ENCODE measurements around the gene C19orf47.
A peak's percentile ranks its signal among the peaks of the same experiment; 100 is the strongest.

C19orf47 gene

DNA sequence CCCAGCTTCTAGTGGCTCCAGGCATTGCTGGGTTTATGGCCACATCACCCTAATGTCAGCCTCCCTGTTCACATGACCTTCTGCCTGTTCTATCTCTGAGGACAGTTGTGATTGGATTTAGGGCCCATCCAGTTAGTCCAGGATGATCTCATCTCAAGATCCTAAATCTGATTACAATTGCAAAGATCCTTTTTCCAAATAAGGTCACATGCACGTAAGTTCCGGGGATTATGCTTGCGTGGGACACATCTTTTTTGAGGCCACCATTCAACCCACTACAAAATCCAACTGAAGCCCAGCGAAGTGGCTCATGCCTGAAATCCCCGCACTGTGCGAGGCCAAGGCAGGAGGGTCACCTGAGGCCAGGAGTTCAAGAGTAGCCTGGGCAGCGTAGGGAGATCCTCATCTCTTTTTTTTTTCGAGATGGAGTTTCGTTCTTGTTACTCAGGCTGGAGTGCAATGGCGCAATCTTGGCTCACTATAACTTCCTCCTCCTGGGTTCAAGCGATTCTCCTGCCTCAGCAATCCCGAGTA lies 12.6 kb upstream of the C19orf47 start:
- H3K9ac ChIP-seq (ENCODE audit: low read depth, low read length): no peak overlapping the region
- no peak overlapping the region for H3K4me2 ChIP-seq (ENCODE audit: low read length)
- H3K36me3 ChIP-seq (ENCODE audit: insufficient read depth, low read length): peaks cover 9% of the 10 kb centered on the region
- no peak overlapping the region for H3K4me3 ChIP-seq (ENCODE audit: low read length)
- peaks cover 4% of the 10 kb centered on the region for H3K4me1 ChIP-seq (ENCODE audit: control insufficient read depth, insufficient read depth, low read length)
- H3K9me3 ChIP-seq (replicated peaks; ENCODE audit: low read length): no peaks in the 10 kb centered on the region
- no peaks in the 10 kb centered on the region for H3K27me3 ChIP-seq (ENCODE audit: control insufficient read depth, insufficient read depth, low read length)

DNA sequence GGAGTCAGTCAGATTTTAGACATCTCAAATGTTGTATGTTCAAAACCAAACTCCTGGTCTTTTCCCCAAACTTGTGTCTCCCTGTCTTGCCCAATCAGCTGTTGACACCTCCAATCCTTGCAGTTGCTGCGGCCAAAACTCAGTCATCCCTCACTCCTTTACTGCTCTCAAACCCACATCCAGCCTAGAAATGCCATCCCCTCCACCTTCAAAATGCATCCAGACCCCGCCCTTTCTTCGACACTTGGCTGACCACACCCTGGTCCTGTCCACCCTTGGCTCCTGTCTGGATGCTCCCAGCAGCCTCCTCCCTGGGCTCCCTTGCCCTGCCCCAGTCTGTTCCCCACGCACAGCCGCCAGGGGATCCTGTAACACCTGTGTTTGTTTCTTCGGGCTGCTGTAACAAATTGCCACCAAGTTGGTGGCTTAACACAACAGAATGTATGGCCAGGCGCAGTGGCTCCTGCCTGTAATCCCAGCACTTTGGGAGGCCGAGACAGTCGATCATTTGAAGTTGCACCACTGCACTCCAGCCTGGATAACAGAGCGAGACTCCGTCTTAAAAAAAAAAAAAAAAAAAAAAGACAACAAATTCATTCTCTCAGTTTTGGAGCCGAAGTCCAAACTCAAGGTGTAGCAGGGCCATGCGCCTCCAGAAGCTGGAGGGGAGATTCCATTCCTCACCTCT lies 12.0 kb upstream of the C19orf47 start:
- Histone ChIP-seq H3K36me3 (ENCODE audit: insufficient read depth, low read length) (peaks cover 9% of the 10 kb centered on the region), H3K27me3 (ENCODE audit: control insufficient read depth, insufficient read depth, low read length) (no peaks in the 10 kb centered on the region), H3K4me1 (ENCODE audit: control insufficient read depth, insufficient read depth, low read length) (peaks cover 4% of the 10 kb centered on the region), H3K4me3 (ENCODE audit: low read length) (no peak overlapping the region), H3K4me2 (ENCODE audit: low read length) (no peak overlapping the region), H3K9me3 (replicated peaks; ENCODE audit: low read length) (no peaks in the 10 kb centered on the region), H3K9ac (ENCODE audit: low read depth, low read length) (no peak overlapping the region)

DNA sequence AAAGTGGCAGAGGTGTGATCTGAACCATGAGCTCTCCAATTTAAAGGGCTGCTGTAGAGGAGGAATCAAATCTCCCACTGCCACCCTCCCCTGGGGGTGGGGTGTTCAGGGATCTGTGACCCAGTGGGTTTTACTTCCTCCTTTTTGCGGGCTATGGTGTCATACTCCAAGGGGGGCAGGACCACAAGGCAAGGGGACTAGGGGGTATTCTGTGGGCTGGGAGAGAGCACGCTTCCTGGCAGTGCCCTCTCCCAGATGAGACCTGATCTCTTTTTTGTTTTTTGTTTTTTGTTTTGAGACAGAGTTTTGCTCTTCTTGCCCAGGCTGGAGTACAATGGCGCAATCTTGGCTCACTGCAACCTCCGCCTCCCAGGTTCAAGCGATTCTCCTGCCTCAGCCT lies 10.6 kb upstream of the C19orf47 start:
- Histone ChIP-seq H3K9me3 (replicated peaks; ENCODE audit: low read length) (no peaks in the 10 kb centered on the region), H3K4me3 (ENCODE audit: low read length) (no peak overlapping the region), H3K36me3 (ENCODE audit: insufficient read depth, low read length) (peaks cover 9% of the 10 kb centered on the region), H3K9ac (ENCODE audit: low read depth, low read length) (no peak overlapping the region), H3K4me1 (ENCODE audit: control insufficient read depth, insufficient read depth, low read length) (peaks cover 4% of the 10 kb centered on the region), H3K4me2 (ENCODE audit: low read length) (no peak overlapping the region), H3K27me3 (ENCODE audit: control insufficient read depth, insufficient read depth, low read length) (no peaks in the 10 kb centered on the region)

DNA sequence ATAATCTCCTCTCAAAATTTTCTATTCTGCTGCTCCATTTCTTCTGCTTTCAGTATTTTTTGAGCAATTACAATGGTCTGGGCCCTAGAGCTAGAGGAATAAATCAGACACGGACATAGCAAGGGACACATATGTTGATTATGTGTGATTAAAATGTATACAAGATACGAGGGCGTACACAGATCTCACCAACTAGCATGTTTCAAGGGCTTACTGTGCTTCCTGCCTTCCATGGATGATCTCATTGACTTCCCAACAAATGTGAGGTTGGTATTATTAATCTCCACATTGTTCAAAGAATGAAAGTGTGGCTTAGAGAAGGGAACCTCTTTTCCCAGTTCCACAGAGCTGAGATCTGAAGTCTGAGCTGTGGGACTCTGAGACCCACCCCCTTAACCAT lies 9.4 kb upstream of the C19orf47 start:
- H3K9ac ChIP-seq (ENCODE audit: low read depth, low read length): no peak overlapping the region
- no peak overlapping the region for H3K4me2 ChIP-seq (ENCODE audit: low read length)
- H3K4me1 ChIP-seq (ENCODE audit: control insufficient read depth, insufficient read depth, low read length): no peaks in the 10 kb centered on the region
- peaks cover 9% of the 10 kb centered on the region for H3K36me3 ChIP-seq (ENCODE audit: insufficient read depth, low read length)
- H3K4me3 ChIP-seq (ENCODE audit: low read length): no peak overlapping the region
- H3K9me3 ChIP-seq (replicated peaks; ENCODE audit: low read length): no peaks in the 10 kb centered on the region
- no peaks in the 10 kb centered on the region for H3K27me3 ChIP-seq (ENCODE audit: control insufficient read depth, insufficient read depth, low read length)

DNA sequence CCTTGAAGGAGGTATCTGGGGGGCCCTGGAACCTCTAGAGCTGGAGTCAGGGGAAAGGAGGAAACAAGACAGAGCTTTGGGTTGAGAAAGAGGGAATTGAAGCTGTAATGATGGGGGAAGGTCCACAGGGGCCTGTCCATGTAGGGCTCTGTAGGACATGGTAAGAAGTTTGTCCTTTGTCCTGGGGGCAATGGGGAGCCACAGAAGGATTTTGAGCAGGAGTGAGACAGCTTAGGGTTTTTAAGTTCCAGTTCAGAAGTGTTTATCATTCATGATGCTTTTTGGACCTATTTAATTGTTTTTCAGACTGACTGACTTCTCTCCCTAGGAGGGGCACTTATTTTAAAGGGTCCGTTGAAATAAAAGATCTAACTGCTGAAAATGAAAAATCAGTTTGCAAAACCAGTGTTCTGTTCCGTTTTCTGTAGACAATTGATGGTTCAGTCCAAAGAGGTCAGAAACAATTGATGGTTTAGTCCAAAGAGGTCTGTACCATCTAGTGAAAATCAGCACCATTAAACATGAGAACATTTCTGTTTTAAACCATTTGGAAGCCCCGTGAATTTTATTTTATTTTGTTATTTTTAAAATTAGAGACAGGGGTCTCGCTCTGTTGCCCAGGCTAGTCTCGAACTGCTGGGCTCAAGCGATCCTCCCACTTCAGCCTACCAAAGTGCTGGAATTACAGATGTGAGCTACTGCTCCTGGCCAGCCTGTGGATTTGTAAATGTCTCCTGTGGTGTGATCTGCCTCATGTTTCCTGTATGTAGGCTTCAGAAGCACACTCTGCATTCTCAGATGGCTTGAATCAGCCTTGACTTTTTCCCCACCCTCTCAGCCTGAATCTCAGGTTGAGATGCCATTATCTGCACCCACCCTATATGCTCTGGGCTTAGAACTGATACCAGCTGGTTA lies 8.7 kb upstream of the C19orf47 start:
- no peaks in the 10 kb centered on the region for H3K9me3 ChIP-seq (replicated peaks; ENCODE audit: low read length)
- no peak overlapping the region for H3K9ac ChIP-seq (ENCODE audit: low read depth, low read length)
- peaks cover 9% of the 10 kb centered on the region for H3K36me3 ChIP-seq (ENCODE audit: insufficient read depth, low read length)
- no peak overlapping the region for H3K4me2 ChIP-seq (ENCODE audit: low read length)
- no peak overlapping the region for H3K4me3 ChIP-seq (ENCODE audit: low read length)
- H3K4me1 ChIP-seq (ENCODE audit: control insufficient read depth, insufficient read depth, low read length): no peaks in the 10 kb centered on the region
- no peaks in the 10 kb centered on the region for H3K27me3 ChIP-seq (ENCODE audit: control insufficient read depth, insufficient read depth, low read length)

DNA sequence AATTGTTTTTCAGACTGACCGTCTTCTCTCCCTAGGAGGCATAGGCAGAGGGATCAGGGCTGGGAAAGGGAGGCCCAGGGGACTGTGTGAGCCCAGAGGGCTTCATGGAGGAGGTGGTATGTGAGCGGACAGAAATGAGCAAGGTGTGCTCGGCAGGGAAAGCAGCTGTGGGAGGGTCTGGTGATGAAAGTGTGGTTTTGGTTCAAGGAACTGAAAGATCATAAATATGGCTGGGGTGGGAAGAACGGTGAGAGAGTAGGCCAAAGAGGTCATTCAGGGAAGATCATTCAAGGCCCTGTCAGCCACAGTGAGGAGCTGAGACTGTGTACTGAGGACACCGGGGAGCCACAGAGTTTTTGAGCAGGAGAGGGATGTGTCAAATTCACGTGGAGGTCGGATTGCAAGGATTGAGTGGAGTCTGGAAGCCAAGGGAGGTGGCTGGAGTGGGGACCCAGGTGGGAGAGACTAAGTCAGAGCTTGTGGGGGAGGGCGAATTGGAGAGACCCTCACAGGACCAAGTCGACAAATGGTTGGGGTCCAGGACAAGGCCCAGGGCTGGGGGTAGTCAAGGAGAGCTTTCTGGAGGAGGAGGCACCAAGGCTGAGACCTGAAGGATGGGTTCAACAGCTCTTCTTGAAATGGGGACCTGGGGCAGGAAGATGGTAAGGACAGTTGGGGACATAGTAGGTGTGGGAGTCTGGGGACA lies 7.9 kb upstream of the C19orf47 start:
- no peaks in the 10 kb centered on the region for H3K4me1 ChIP-seq (ENCODE audit: control insufficient read depth, insufficient read depth, low read length)
- no peaks in the 10 kb centered on the region for H3K27me3 ChIP-seq (ENCODE audit: control insufficient read depth, insufficient read depth, low read length)
- H3K36me3 ChIP-seq (ENCODE audit: insufficient read depth, low read length): peaks cover 9% of the 10 kb centered on the region
- no peak overlapping the region for H3K4me2 ChIP-seq (ENCODE audit: low read length)
- H3K4me3 ChIP-seq (ENCODE audit: low read length): no peak overlapping the region
- no peak overlapping the region for H3K9ac ChIP-seq (ENCODE audit: low read depth, low read length)
- no peaks in the 10 kb centered on the region for H3K9me3 ChIP-seq (replicated peaks; ENCODE audit: low read length)

DNA sequence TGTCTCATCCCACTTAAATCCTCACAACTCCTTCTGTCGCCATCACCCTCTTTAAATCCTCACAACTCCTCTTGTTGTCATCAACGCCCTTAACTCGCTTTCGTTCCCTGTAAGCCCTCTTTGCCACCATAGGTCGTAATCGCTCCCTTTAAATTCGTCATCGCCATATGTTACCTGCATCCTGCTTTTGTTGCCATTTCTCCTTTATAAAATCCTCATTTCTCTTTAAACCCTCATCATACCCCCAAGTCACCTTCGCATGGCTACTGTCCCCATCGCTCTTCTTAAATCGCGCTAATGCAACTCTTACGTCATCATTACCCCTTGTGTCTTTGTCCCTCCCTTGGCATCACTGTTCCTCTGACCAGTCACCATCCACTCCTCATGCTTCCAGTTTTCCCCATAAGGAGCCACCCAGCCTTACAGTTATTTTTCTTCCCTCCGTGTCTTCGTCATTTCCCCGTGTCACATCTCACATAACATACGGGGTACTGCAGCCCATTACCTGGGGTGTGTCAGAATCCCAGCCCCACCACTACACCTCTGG lies 837 bp upstream of the C19orf47 start:
- H3K4me1 ChIP-seq (ENCODE audit: control insufficient read depth, insufficient read depth, low read length): no peaks in the 10 kb centered on the region
- no peaks in the 10 kb centered on the region for H3K9me3 ChIP-seq (replicated peaks; ENCODE audit: low read length)
- H3K27me3 ChIP-seq (ENCODE audit: control insufficient read depth, insufficient read depth, low read length): no peaks in the 10 kb centered on the region
- H3K4me3 ChIP-seq (ENCODE audit: low read length): peak overlapping the region; percentile 76
- H3K36me3 ChIP-seq (ENCODE audit: insufficient read depth, low read length): peaks cover 5% of the 10 kb centered on the region
- H3K9ac ChIP-seq (ENCODE audit: low read depth, low read length): peak overlapping the region; percentile 77
- H3K4me2 ChIP-seq (ENCODE audit: low read length): peak overlapping the region; percentile 86

DNA sequence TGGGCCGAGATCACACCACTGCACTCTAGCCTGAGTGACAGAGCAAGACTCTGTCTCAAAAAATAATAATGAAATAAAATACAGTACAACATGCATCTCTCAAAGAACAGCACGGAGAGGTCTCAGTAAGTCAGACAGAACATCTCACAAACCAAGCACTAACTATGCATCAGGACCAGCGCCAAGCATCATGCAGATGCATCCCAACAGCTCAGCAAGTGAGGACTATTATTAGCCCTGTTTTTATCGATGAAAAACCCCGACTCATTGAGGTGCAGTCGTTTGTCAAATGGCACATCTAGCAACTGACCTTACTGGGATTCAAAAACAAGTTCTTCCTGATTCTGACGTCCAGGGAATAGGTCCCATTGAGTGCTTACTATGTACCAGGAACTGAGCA lies 3.8 kb downstream of the C19orf47 start:
- Histone ChIP-seq H3K36me3 (ENCODE audit: insufficient read depth, low read length) (peaks cover 9% of the 10 kb centered on the region), H3K9me3 (replicated peaks; ENCODE audit: low read length) (no peaks in the 10 kb centered on the region)

DNA sequence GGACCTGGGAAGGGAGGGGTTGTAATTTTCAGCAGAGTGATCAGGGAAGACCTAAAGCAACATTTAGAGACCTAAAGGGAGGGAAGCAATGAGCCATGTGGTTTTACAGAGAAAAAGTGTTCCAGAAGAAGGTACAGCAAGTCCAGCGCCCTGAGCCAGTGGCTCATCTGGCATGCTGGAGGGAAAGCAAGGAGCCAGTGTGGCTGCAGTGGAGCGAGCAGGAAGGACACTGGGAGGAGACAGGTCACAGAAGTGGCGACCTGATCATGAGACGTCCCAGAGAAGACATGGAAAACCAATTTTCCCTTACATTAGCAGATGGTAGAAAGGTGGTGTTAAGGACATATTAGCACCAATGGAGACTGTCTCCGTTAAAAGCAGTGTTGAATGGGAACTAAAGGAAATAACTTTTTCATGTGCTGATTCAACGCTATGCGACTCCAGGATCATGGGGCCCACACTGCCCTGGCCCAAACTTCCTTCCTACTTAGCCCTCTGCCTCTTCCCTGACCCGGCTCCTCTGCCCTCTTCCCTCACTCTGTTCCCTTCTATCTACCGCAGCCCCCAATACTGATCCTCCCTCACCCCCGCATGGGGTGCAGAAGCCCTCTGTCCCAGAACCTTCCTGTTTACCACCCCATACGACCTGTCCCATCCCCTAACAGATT lies 5.4 kb downstream of the C19orf47 start:
- no peak overlapping the region for H3K4me3 ChIP-seq (ENCODE audit: low read length)
- H3K4me1 ChIP-seq (ENCODE audit: control insufficient read depth, insufficient read depth, low read length): peaks cover 18% of the 10 kb centered on the region
- H3K27me3 ChIP-seq (ENCODE audit: control insufficient read depth, insufficient read depth, low read length): no peaks in the 10 kb centered on the region
- H3K9me3 ChIP-seq (replicated peaks; ENCODE audit: low read length): no peaks in the 10 kb centered on the region
- peak overlapping the region; percentile 79 for H3K9ac ChIP-seq (ENCODE audit: low read depth, low read length)
- H3K36me3 ChIP-seq (ENCODE audit: insufficient read depth, low read length): peaks cover 16% of the 10 kb centered on the region
- H3K4me2 ChIP-seq (ENCODE audit: low read length): no peak overlapping the region

More for the DNA sequence above, 3.8 kb downstream of the C19orf47 start:
- H3K4me3 ChIP-seq (ENCODE audit: low read length): no peak overlapping the region
- no peak overlapping the region for H3K9ac ChIP-seq (ENCODE audit: low read depth, low read length)
- H3K4me2 ChIP-seq (ENCODE audit: low read length): no peak overlapping the region
- no peaks in the 10 kb centered on the region for H3K27me3 ChIP-seq (ENCODE audit: control insufficient read depth, insufficient read depth, low read length)
- peaks cover 18% of the 10 kb centered on the region for H3K4me1 ChIP-seq (ENCODE audit: control insufficient read depth, insufficient read depth, low read length)

DNA sequence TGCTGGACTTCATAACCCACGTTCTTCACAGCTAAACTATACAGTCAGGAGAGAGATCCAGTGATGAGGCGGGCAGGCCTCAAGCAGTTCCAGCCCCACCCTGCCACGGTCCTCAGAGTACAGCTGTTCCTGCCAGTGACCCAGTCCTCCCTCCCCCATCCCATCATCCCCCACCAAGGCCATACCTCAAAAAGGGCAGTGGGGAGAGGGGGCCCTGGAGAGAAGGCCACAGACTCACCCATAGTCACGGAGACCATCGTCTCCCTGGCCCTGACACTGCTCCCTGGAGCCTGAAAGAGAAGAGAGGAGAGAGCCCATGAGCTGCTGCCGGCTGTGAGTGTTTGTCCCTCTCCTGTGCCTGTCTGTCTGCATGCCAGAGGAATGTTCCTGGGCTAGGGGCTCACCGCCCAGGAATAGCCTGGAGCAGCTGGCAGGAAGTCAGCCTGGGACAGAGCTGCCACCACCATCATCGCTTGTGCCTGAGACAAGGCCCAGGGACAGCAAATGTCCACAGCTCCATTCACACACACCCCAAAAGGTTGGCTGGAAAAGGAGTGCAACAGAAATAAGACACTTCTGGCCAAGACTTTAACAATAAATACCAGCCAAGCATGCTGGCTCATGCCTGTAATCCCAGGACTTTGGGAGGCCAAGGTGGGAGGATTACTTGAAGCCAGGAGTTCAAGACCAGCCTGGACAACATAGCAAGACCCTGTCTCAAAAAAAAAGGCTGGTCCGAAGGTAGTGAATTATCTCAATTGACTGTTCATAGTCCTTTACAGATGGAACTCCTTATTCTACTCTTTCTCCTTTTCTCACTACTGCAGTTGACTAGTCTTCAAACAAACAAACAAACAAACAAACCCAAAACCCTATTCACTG lies 6.4 kb downstream of the C19orf47 start:
- H3K4me1 ChIP-seq (ENCODE audit: control insufficient read depth, insufficient read depth, low read length): peaks cover 18% of the 10 kb centered on the region
- peak overlapping the region; percentile 62 for H3K4me2 ChIP-seq (ENCODE audit: low read length)
- peak overlapping the region; percentile 41 for H3K4me3 ChIP-seq (ENCODE audit: low read length)
- peaks cover 16% of the 10 kb centered on the region for H3K36me3 ChIP-seq (ENCODE audit: insufficient read depth, low read length)
- no peaks in the 10 kb centered on the region for H3K9me3 ChIP-seq (replicated peaks; ENCODE audit: low read length)
- peak overlapping the region; percentile 79 for H3K9ac ChIP-seq (ENCODE audit: low read depth, low read length)
- no peaks in the 10 kb centered on the region for H3K27me3 ChIP-seq (ENCODE audit: control insufficient read depth, insufficient read depth, low read length)
